DMS153 (cell line): ENCODE measurements around the gene FAM222A.
"Not testable (repeated sequence)": the region's sequence is repeated elsewhere in the genome, so short reads cannot be mapped to it uniquely, and the experiment has no call there.

Experiments used
- DNase-seq: peaks from one replicate; lab custom pipeline; 2025; lab: John Stamatoyannopoulos, UW

Gene FAM222A

GRCh38 chr12:109693653-109694600, 19.7 kb upstream of the FAM222A start:
- DNase-seq = no peak

- not testable (repeated sequence) for DNase-seq
Observed at GRCh38 chr12:109694629-109695028, 19.0 kb upstream of the FAM222A start.

GRCh38 chr12:109695416-109695815, 18.2 kb upstream of the FAM222A start:
- no peak for DNase-seq

- no peak for DNase-seq
Observed at GRCh38 chr12:109695961-109696461, 17.6 kb upstream of the FAM222A start.

GRCh38 chr12:109696485-109697269, 16.9 kb upstream of the FAM222A start:
- DNase-seq = no peak

GRCh38 chr12:109697270-109697553, 16.4 kb upstream of the FAM222A start:
- DNase-seq = no peak

GRCh38 chr12:109697877-109698468, 15.7 kb upstream of the FAM222A start:
- DNase-seq = no peak

- DNase-seq = no peak
Observed at GRCh38 chr12:109698820-109699219, 14.8 kb upstream of the FAM222A start.

- no peak for DNase-seq
Observed at GRCh38 chr12:109701064-109701463, 12.6 kb upstream of the FAM222A start.

- no peak for DNase-seq
Observed at GRCh38 chr12:109702111-109702841, 11.3 kb upstream of the FAM222A start.

GRCh38 chr12:109703684-109704083, 9.9 kb upstream of the FAM222A start:
- DNase-seq = no peak

GRCh38 chr12:109704371-109705098, 9.1 kb upstream of the FAM222A start:
- no peak for DNase-seq

- no peak for DNase-seq
Observed at GRCh38 chr12:109705291-109705690, 8.3 kb upstream of the FAM222A start.

GRCh38 chr12:109706398-109706746, 7.3 kb upstream of the FAM222A start:
- no peak for DNase-seq

GRCh38 chr12:109706747-109707469, 6.7 kb upstream of the FAM222A start:
- peak; percentile 64 for DNase-seq

GRCh38 chr12:109707470-109707821, 6.2 kb upstream of the FAM222A start:
- DNase-seq = no peak

- no peak for DNase-seq
Observed at GRCh38 chr12:109708939-109709338, 4.7 kb upstream of the FAM222A start.

GRCh38 chr12:109709401-109709991, 4.1 kb upstream of the FAM222A start:
- no peak for DNase-seq

GRCh38 chr12:109710205-109710746, 3.3 kb upstream of the FAM222A start:
- DNase-seq = no peak
